GM21717 (cell line): Measurements from ENCODE around the gene NTRK1.

ENCODE experiments used
- ATAC-seq: cut with Tn5 transposase; IDR thresholded peaks from one replicate; pipeline ENCODE4 v1.9.1; 2021; ENCODE audit warnings: mild to moderate bottlenecking, moderate library complexity; ENCODE audit not compliant: unreplicated experiment

NTRK1 gene

GRCh38 chr1:156930483-156930882 lies 69.8 kb downstream of the NTRK1 start:
- no peak for ATAC-seq
